Measurements from ENCODE around the gene CDCA5.

DNA sequence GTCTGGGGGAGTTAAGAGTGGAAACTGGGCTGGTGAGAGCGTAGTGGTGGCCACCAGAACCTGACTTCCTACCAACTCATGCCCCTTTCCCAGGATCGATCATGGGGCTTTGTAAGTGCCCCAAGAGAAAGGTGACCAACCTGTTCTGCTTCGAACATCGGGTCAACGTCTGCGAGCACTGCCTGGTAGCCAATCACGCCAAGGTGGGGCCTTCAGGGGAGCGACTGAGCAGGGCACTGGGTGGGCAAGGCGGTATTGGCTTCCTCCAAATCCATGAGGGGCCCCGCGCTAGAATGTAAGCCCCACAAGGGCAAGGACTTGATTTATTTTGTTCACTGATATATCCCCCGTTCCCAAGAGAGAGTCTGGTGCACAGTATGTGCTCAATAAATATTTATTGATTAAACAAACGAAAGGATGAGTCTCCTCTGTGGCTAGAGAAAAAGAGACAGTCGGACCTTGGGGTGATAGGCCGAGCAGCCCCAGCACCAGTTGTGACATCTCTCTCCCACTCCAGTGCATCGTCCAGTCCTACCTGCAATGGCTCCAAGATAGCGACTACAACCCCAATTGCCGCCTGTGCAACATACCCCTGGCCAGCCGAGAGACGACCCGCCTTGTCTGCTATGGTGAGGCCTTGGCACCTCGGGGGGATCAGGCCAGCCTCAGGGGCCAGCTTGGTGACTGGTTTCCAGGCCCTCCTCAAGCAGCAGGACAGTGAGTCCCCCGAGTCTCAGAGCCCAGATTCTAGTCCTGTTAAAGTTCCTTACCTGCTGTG, 947 bp upstream of the CDCA5 start:
- TF ChIP-seq CTCF (IDR thresholded peaks at IDR 0.05) (no peak), POLR2A (IDR thresholded peaks at IDR 0.05) (no peak)
